Measurements from ENCODE around the gene ZNF366. TPM values are rescaled to one million over a fixed set of nuclear protein-coding genes. Genes with fewer than 3 reads are reported as not detected.

The ZNF366 gene
- total RNA-seq, 1 donor from 2014 or later: 1.1 TPM

GRCh38 chr5:72488756-72489155 is 18.5 kb downstream of the ZNF366 start:
- no peak for DNase-seq

GRCh38 chr5:72487177-72487576 is 20.0 kb downstream of the ZNF366 start:
- DNase-seq: no peak

GRCh38 chr5:72486371-72486770 is 20.8 kb downstream of the ZNF366 start:
- DNase-seq: no peak

- no peak for DNase-seq
These were observed 21.7 kb downstream of the ZNF366 start for GRCh38 chr5:72485430-72485974.

GRCh38 chr5:72482046-72482445 is 25.2 kb downstream of the ZNF366 start:
- DNase-seq: no peak

DNA sequence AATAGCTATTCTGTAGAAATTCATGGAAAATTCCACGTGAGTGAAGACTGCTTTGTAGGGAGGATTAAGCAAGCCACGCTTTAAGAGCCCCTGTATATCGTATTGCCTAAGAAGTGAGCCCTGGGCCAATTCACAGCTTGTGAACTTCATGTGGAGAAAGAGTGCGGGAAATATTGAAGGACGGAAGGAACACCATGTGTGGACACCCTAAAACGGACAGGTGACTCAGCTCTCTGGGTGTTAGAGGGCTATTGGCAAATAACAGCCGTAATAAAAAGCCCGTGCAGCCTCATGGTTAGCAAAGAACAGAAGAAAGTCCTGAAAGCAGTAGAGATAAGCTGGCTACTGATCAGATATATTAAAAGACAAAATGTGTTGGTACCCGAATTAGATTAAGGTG is 26.4 kb downstream of the ZNF366 start:
- DNase-seq: no peak

DNA sequence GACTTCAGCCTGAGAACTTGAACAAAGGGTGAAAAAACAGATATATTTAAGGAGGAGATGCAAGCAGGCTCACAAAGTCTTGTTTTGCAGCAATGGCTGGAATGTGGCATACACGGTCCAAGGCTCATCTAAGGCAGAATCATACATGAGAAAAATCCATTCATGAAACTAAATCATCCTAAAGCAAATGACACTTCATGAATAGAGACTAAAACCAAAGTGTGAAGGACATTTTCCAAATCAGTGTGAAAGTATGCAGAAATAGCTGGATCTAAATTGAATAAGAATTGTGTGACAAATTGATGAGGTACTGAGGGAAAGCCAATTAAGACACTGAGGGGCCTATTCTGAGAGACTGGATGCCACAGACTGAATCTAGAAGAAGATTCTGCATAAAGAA is 27.3 kb downstream of the ZNF366 start:
- no peak for DNase-seq

GRCh38 chr5:72478684-72479083 is 28.5 kb downstream of the ZNF366 start:
- no peak for DNase-seq

GRCh38 chr5:72478276-72478675 is 28.9 kb downstream of the ZNF366 start:
- no peak for DNase-seq

DNA sequence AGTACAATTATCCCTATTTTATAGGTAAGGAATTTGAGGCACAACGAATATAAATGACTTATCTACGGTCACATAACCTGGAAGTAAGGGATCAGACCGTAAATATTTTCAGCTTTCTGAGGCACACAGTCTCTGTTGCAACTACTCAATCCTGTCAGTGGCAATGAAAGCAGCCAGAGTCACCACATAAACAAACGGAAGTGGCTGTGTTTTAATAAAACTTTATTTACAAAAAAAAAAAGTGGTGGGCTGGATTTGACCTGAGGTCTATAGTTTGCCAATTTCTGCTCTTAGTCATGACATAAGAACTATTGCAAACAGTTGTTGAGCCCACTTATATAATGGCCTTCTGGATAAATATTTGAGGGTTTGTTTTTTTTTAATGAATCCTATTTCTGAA is 29.6 kb downstream of the ZNF366 start:
- no peak for DNase-seq

DNA sequence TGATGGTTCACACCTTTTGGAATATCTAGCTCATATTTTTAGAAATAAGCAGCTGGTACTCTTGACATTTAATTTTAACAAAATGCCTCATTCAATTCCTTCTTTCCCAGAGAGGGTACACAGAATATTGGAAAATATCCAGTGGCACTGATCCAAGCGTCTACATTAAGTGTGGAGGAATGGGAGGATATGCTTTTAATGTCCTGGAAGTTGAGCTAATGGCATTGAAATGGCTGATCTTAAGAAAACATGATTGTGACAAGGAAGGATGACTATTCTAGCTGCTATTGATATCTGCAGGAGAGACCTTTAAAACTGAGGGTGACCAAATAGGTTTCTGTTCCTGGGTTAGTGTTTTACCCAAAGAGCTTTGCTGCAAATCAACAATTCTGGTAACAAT is 30.0 kb downstream of the ZNF366 start:
- DNase-seq: no peak

- no peak for DNase-seq
These were observed 30.5 kb downstream of the ZNF366 start for GRCh38 chr5:72476721-72477120.

DNA sequence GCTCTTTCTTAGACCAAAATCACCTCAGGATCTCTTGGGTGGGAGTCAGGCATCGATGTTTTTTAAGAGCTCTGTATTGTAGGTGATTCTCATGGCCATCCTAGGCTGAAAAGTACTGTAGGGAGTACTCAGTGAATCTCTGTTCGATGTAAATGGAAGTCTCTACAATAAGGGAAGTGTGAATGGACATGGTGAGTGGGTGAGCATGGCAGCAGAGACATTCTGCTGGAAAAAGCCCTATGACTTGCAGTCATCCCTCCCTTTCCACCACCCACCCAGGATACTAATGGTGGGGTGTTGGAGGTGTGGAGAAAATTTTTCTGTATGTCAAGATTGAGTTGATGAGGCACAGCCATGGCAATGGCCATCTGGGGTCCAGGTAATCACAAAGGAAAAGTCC is 30.9 kb downstream of the ZNF366 start:
- no peak for DNase-seq

GRCh38 chr5:72474516-72474915 is 32.7 kb downstream of the ZNF366 start:
- no peak for DNase-seq

DNA sequence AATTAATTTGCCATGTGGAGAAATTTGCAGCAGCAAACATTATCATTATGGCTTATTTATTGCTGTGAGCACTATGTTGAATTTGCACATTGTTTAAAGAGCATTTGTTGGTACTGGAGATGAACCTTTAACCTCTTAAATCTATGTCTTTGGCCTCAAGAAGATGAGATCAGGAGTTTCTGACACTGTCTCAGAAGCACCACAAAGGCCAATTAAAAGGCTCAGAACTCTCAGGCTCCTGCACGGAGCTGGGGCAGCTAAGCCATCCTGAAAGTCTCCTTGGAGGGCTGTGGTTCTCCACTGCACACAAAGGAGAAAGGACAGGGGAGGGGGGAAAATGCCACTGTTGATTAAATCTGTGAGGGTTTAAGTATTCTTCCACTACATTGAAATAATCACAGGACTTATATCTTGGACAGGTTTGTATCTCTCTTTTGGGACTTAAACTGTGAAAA is 33.1 kb downstream of the ZNF366 start:
- DNase-seq: no peak

DNA sequence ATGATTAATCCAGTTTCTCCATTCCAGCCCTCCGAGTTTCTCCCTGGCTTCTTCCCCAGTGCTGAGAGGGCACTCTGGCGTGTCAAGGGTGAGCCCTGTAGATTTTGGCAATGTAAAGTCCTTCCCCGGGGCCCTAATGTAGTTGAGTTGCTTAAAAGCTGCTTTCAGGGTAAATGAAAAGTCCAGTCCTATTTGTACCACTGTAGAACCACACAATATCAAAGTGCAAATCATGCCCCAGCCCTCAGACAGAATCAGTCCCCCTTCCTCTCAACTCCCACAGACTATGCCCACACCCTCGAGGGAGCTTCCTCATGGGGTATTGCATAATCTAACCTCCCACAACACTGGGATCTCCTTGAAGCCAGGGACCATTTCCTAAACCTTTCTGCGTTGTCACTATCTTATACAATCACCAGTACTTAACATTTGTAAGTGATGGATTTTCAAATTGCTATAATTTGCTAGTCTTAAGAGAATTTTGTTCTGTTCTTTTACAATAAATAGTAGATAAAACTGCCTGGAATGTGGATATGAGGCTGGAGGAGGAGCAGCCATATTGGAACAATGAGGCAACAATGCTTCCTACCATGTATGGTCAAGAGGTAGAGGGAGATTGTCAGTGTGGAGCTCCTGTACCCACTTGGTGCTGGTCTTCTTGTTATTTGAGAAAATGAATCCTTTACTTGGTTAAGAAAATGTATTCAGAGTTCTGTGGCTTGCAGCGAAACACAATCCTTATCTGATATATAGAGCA is 34.4 kb downstream of the ZNF366 start:
- no peak for DNase-seq

GRCh38 chr5:72472031-72472430 is 35.2 kb downstream of the ZNF366 start:
- no peak for DNase-seq

DNA sequence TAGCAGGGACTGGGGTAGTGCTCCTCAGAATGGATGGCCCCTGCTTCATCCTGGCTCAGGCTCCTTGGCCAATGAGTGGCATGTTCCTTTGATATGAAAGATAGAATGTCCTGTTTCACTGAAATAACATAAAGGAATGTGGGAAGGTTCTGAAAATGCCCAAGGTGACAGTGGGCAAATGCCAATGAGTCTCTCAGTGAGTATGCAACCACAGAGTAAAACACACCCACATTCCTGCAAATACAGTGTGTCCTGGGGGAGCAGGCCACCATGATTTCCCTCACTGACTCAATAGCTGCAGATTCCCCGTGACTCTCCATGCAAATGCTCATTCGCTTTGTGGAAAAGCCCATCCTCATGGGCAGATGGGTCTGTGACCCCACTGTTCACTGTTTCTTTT is 36.4 kb downstream of the ZNF366 start:
- no peak for DNase-seq

DNA sequence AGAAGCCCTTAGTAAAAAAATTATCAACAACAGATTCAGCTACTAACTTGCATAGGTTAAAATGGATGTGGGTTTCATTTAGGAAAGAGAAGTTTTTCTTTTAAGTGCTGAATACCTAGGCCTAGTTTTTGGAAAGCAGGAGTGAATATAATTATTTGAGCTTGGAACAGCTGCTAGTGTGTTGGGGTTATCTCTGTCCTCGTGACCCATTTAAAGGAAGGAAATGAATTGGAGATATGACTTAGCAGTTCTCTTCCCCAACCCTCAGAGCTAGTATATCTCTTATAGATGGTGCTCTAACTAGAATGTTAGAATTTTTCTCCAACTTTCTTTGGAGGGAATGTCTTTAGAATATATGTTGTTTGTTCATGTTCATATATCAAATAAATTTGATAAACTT is 38.6 kb downstream of the ZNF366 start:
- DNase-seq: no peak

- no peak for DNase-seq
These were observed 39.2 kb downstream of the ZNF366 start for GRCh38 chr5:72468024-72468423.

GRCh38 chr5:72467461-72467860 is 39.7 kb downstream of the ZNF366 start:
- DNase-seq: no peak

DNA sequence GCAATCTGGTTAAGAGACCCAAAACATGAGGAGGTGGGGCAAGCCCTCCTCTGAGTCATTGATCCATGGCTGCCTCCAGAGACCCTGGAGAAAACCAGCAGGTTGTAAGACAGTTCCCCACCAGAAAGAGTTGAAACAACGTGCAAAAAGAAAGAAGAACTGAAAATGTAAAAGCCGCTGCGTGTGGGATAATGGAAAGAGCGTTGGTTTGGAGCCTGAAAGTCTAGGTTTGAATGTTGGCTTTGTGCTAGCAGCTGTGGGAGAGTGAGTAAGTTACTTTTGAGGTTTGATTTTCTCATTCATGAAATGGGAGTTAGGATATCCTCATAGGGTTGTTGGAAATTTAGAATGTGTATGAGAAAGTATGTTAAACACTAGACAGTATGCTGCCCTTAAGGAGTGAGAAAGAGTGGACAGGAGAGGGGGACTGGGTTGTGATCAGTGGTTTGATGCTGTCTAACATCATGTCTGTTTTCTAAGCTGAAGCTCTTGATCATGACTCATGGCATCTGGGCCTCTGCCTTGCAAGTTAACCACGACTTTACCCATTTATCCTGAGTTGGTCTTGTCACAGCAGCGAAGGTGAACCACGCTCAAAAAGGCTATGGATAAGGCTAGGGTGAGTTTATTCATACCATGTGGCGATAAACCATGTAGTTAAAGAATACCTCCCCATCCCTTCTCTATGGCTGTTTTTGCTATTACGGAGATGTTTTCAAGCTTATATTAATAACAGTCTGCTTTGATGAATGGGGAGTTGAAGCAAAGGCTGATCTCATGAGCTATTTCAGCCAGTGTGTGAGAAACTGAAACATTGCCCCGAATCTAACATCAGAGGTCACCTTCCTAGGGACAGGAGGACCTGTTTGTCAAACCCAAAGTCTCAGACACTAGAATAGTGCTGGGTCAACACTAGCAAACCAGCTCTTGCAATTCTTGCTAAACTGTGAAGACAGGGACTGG is 41.3 kb downstream of the ZNF366 start:
- DNase-seq: no peak

- no peak for DNase-seq
These were observed 42.1 kb downstream of the ZNF366 start for GRCh38 chr5:72465066-72465465.
